ENCODE results near the gene SAPCD1. TPM values are rescaled to one million over a fixed set of nuclear protein-coding genes. Genes with fewer than 3 reads are reported as not detected.

SAPCD1 gene
- total RNA-seq, 8 experiments from 2014 or later = 0.87 to 8.0 (median 2.7) TPM

- in situ Hi-C loops (cut with MboI; ENCODE audit: low pct_unique_long_range_greater_than_20kb in 2 of 9, low sequenced_read_pairs in 9 of 9, unreplicated experiment in 9 of 9) = no loop called here
- Histone ChIP-seq H3K27ac (no peak overlapping the region), H3K4me1 (replicated peaks in 1 of 2) (peaks cover 17 to 29% of the 10 kb centered on the region in 2 donors), H3K4me3 (no peak overlapping the region)
- 80 to 100% (median 100%) methylated on average over 1 to 4 of the region's 6 CpGs; no CpG with 5 or more reads in 5 of the 10 experiments for WGBS, 10 experiments
- no peak for ATAC-seq (replicated peaks in 6 of 8)
Measured at GRCh38 chr6:31767096-31767645, 4.7 kb downstream of the SAPCD1 start.

GRCh38 chr6:31768363-31769257 is 6.2 kb downstream of the SAPCD1 start:
- H3K27ac ChIP-seq = no peak overlapping the region
- ATAC-seq (replicated peaks in 6 of 8) = no peak
- whole genome bisulfite sequencing, 10 experiments = 60 to 100% (median 94%) methylated on average over 1 to 11 of the region's 18 CpGs; no CpG with 5 or more reads in 1 of the 10 experiments
- H3K4me1 ChIP-seq (replicated peaks in 1 of 2) = peaks cover 11 to 19% of the 10 kb centered on the region in 2 donors
- H3K4me3 ChIP-seq = no peak overlapping the region
- in situ Hi-C loops (cut with MboI; ENCODE audit: low pct_unique_long_range_greater_than_20kb in 2 of 9, low sequenced_read_pairs in 9 of 9, unreplicated experiment in 9 of 9) = no loop called here

DNA sequence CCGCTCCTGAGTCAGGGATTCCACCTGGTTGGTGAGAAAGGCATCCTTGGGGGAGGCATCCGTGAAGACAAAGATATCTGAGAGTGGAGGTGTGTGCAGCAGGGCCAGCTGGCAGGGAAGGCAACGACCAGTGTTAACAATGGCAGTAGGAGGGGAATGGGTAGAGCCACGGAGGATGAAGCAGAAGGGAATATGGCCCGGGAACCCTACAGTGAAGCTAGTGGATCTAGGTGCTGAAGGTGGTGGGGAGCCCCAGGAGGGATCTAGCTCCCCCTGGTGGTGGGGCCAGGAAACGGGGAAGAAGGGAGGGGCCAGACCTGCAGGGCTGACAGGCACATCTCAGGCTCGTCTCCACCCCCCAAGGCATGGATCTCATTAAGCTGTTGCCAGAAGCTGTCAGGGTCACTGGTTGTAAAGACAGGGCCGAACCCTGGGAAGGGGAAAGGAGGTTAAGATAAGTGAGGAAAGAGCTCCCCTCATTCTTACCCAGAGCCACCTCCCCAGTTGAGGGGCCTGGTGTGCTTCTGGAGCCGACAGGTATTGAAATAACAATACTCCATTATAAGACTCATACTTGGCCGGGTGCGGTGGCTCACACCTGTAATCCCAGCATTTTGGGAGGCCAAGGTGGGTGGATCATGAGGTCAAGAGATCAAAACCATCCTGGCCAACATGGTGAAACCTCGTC is 7.4 kb downstream of the SAPCD1 start:
- Histone ChIP-seq H3K4me3 (no peak overlapping the region), H3K4me1 (replicated peaks in 1 of 2) (peaks cover 4 to 10% of the 10 kb centered on the region in 2 donors), H3K27ac (no peak overlapping the region)
- WGBS, 10 experiments = 57 to 100% (median 80%) methylated on average over 1 to 6 of the region's 12 CpGs; no CpG with 5 or more reads in 1 of the 10 experiments
- peak in 3 of 8 experiments; percentile 48 to 64 (median 61) for ATAC-seq (replicated peaks in 6 of 8)
- in situ Hi-C loops (cut with MboI; ENCODE audit: low pct_unique_long_range_greater_than_20kb in 2 of 9, low sequenced_read_pairs in 9 of 9, unreplicated experiment in 9 of 9) = no loop called here

DNA sequence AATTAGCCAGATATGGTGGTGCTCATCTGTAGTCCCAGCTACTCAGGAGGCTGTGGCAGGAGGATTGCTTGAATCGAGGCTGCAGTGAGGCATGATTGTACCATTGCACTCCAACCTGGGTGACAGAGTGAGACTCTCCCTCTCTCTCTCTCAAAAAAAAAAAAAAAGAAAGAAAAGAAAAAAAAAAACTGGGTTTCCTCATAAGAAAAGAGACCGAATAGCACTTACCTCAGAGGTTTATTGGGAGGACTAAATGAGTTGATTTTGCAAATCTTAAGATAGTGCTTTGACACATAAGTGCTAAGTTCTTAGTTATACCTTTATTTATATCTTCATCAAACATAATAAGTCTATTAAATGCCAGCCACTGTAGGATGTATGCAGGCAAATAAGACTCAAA is 8.4 kb downstream of the SAPCD1 start:
- no peak for ATAC-seq (replicated peaks in 6 of 8)
- 57 to 100% (median 83%) methylated on average over 1 to 2 of the region's 2 CpGs; no CpG with 5 or more reads in 2 of the 10 experiments for WGBS, 10 experiments
- no peak overlapping the region for H3K4me3 ChIP-seq
- in situ Hi-C loops (cut with MboI; ENCODE audit: low pct_unique_long_range_greater_than_20kb in 2 of 9, low sequenced_read_pairs in 9 of 9, unreplicated experiment in 9 of 9) = no loop called here
- no peak overlapping the region for H3K27ac ChIP-seq
- H3K4me1 ChIP-seq (replicated peaks in 1 of 2) = peaks cover 4 to 9% of the 10 kb centered on the region in 2 donors

DNA sequence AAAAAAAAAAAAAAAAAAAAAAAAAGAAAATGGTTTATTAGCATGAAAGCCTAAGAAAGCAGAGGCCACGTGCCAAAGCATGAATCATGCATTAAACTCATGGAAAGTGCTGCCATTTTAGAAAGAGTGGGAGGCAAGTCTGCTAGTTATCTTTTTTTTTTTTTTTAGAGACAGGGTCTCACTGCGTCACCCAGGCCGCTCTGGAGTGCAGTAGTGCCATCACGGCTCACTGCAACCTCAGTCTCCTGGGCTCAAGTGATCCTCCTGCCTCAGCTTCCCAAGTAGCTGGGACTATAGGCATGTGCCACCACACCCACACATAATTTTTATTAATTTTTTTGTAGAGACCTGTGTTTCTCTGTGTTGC is 9.5 kb downstream of the SAPCD1 start:
- in situ Hi-C loops (cut with MboI; ENCODE audit: low pct_unique_long_range_greater_than_20kb in 2 of 9, low sequenced_read_pairs in 9 of 9, unreplicated experiment in 9 of 9) = no loop called here
- ATAC-seq (replicated peaks in 6 of 8) = no peak
- no peak overlapping the region for H3K4me3 ChIP-seq
- no peak overlapping the region for H3K27ac ChIP-seq
- 33 to 90% (median 65%) methylated on average over 1 to 4 of the region's 4 CpGs; no CpG with 5 or more reads in 4 of the 10 experiments for WGBS, 10 experiments
- peaks cover 5 to 7% of the 10 kb centered on the region in 2 donors for H3K4me1 ChIP-seq (replicated peaks in 1 of 2)

- Histone ChIP-seq H3K4me3 (no peak overlapping the region), H3K4me1 (replicated peaks in 1 of 2) (peaks cover 13 to 17% of the 10 kb centered on the region in 2 donors), H3K27ac (no peak overlapping the region)
- WGBS, 10 experiments = 20 to 33% (median 20%) methylated on average over 1 to 3 of the region's 4 CpGs; no CpG with 5 or more reads in 7 of the 10 experiments
- in situ Hi-C loops (cut with MboI; ENCODE audit: low pct_unique_long_range_greater_than_20kb in 2 of 9, low sequenced_read_pairs in 9 of 9, unreplicated experiment in 9 of 9) = no loop called here
- peak in 3 of 8 experiments; percentile 5 to 23 (median 12) for ATAC-seq (replicated peaks in 6 of 8)
Measured at GRCh38 chr6:31775184-31775583, 12.7 kb downstream of the SAPCD1 start.

DNA sequence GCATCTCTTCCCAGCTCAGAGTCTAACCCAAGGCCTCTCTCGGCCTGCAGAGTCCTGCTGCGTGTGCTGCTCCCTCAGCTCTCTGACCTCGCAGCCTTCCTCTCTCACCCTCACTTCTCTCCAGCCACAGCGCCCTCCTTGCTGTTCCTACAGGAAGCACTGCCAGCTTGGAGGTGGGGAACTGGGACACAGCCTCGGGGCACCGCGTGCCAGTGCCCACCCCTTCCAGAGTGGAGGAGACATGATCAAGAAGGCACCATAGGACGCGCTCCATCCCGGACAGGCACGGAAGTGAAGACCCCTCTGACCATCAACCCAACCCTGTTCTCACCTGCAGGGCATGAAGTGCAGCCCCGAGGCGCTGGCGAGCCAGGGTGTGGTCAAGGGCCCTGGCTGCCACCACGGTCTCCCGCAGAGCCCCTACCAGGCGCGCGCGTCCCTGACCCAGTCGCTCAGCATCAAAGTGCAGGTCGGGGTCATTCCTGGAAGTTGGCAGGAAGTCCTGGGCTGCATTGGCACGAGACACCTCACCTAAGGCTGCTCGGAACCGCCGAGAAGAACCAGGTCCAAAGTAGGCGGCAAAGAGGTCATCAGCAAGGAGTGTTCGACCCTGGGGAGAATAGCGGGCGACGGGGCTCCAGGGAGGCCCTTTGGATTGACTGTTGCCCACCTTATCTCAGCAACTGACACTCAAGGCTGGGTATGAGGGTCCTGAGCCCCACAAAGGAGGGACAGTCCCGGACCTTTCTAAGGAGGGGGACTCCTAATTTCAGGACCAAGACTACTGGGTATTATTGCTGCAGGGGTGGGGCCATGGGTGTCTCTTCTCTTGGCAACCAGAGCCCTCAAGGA is 13.4 kb downstream of the SAPCD1 start:
- in situ Hi-C loops (cut with MboI; ENCODE audit: low pct_unique_long_range_greater_than_20kb in 2 of 9, low sequenced_read_pairs in 9 of 9, unreplicated experiment in 9 of 9) = no loop called here
- Histone ChIP-seq H3K4me3 (no peak overlapping the region), H3K27ac (peak overlapping the region in 1 of 2 donors; percentile 25), H3K4me1 (replicated peaks in 1 of 2) (peaks cover 13 to 17% of the 10 kb centered on the region in 2 donors)
- peak in 1 of 8 experiments; percentile 2 for ATAC-seq (replicated peaks in 6 of 8)
- WGBS, 10 experiments = 20 to 100% (median 90%) methylated on average over 1 to 9 of the region's 32 CpGs; no CpG with 5 or more reads in 5 of the 10 experiments

GRCh38 chr6:31776485-31776988 is 14.1 kb downstream of the SAPCD1 start:
- WGBS, 10 experiments = 94 to 100% methylated on average over 2 to 3 of the region's 14 CpGs; no CpG with 5 or more reads in 8 of the 10 experiments
- Histone ChIP-seq H3K4me1 (replicated peaks in 1 of 2) (peaks cover 13 to 17% of the 10 kb centered on the region in 2 donors), H3K4me3 (no peak overlapping the region), H3K27ac (peak overlapping the region; percentile 25 to 51)
- peak; percentile 10 to 70 (median 65) for ATAC-seq (replicated peaks in 6 of 8)
- in situ Hi-C loops (cut with MboI; ENCODE audit: low pct_unique_long_range_greater_than_20kb in 2 of 9, low sequenced_read_pairs in 9 of 9, unreplicated experiment in 9 of 9) = no loop called here

DNA sequence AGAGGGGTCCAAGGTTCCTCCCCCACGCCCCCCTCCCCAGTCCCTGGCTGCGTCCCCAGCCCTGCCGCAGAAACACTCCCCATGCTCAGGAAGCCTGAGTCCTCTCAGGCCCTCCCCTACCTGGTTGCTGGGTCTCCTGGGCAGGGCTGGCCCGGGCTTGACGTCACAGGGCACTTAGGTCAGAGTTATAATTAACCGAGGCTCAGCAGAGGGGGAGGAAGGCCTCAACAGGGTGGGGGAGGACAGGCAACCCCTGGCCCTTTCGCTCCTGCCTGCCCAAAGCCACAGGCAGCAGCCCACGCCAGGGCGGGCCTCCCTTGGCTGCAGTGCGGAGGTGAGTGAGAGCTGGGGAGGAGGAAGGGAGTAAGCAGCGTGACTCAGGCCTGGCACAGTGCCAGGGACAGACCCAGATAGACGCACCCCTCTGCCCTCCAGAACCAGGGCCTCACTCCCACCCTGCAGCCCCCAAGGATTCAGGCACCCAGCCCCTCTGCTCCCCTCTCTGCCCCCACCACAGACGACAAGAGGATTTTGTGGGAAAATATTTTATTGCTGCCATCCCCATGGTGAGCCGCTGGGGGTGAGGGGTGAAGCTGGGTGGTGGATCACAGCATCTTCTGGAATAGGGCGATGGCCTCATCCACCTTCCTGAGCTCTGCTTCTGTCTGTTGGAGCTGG is 14.7 kb downstream of the SAPCD1 start, which contains the start of gene VWA7:
VWA7 (minus strand) TSS at position 340 of the 678 bp plus-strand sequence. CDS start 549 bp downstream, outside the sequence.
- Histone ChIP-seq H3K27ac (peak within 1 kb of the TSS; percentile 25 to 51), H3K4me1 (replicated peaks in 1 of 2) (peaks cover 13 to 17% of the 10 kb centered on the region in 2 donors), H3K4me3 (no peak within 1 kb of the TSS)
- ATAC-seq (replicated peaks in 6 of 8) = peak; percentile 76 to 92 (median 86)
- WGBS, 10 experiments = 0% methylated on average over 2 of the region's 15 CpGs; no CpG with 5 or more reads in 9 of the 10 experiments
- in situ Hi-C loops (cut with MboI; ENCODE audit: low pct_unique_long_range_greater_than_20kb in 2 of 9, low sequenced_read_pairs in 9 of 9, unreplicated experiment in 9 of 9) = no loop called here

DNA sequence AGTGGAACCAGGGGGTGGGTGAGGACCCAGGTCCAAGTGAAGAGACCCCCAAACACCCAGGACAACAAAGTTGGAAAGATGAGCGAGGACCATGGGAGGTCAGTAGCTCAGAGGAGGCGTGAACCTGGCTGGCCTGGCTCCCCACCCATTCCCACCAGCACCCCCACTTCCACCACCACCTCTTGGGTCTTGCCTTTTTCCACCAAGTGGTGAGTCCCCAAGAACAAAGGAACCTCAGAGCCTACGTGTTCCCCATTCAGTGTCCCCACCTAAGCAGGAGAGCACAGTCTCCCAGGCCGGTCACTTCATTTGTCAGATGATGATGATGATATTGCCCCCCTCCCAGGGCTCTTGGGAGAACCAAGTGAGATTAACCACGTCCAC is 15.2 kb downstream of the SAPCD1 start:
- no peak overlapping the region for H3K27ac ChIP-seq
- in situ Hi-C loops (cut with MboI; ENCODE audit: low pct_unique_long_range_greater_than_20kb in 2 of 9, low sequenced_read_pairs in 9 of 9, unreplicated experiment in 9 of 9) = no loop called here
- no peak for ATAC-seq (replicated peaks in 6 of 8)
- WGBS, 10 experiments = 90 to 100% (median 100%) methylated on average over 1 to 3 of the region's 5 CpGs; no CpG with 5 or more reads in 7 of the 10 experiments
- H3K4me3 ChIP-seq = no peak overlapping the region
- H3K4me1 ChIP-seq (replicated peaks in 1 of 2) = peaks cover 13 to 17% of the 10 kb centered on the region in 2 donors

DNA sequence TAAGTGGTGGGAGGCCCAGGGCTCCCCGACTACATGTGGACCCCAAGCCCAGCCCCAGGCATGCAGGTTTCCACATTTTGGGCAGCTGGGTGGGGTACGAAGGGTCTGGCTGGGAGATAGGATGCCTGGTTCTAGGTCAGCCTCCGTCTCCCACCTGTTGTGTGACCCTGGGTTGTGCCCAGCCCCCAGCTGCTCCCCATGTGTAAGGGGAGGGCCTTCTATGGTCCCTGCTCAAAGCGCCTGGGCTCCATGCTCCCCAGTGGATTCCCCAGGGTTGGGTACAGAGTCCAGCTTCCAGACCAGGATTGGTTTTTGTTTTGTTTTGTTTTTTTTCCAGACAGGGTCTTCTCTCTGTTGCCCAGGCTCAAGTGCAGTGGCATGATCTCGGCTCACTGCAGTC is 15.7 kb downstream of the SAPCD1 start:
- no peak overlapping the region for H3K27ac ChIP-seq
- WGBS, 10 experiments = 83 to 100% (median 100%) methylated on average over 1 of the region's 5 CpGs; no CpG with 5 or more reads in 5 of the 10 experiments
- in situ Hi-C loops (cut with MboI; ENCODE audit: low pct_unique_long_range_greater_than_20kb in 2 of 9, low sequenced_read_pairs in 9 of 9, unreplicated experiment in 9 of 9) = no loop called here
- no peak for ATAC-seq (replicated peaks in 6 of 8)
- no peak overlapping the region for H3K4me3 ChIP-seq
- peaks cover 13 to 17% of the 10 kb centered on the region in 2 donors for H3K4me1 ChIP-seq (replicated peaks in 1 of 2)
